ENCODE measurements around the gene SDHAF3. TPM values are rescaled to one million over a fixed set of nuclear protein-coding genes. Genes with fewer than 3 reads are reported as not detected.

Gene SDHAF3
- total RNA-seq, 1 experiment from 2014 or later: 16.1 TPM

GRCh38 chr7:97118306-97118917 lies 914 bp downstream of the SDHAF3 start:
- no peaks in the 10 kb centered on the region for H3K27me3 ChIP-seq (ENCODE audit: control insufficient read depth, insufficient read depth, low read length)
- H3K9me3 ChIP-seq (ENCODE audit: control insufficient read depth, insufficient read depth, low read depth, low read length): peaks cover 3% of the 10 kb centered on the region; the same call in 1 of the 2 replicates
- intact Hi-C loops (cut with micrococcal nuclease; ENCODE audit: unreplicated experiment) (no loop called here), in situ Hi-C loops (cut with HindIII; ENCODE audit: low pct_unique_long_range_greater_than_20kb, low sequenced_read_pairs) (no loop called here)
- DNase-seq (ENCODE audit: low read depth, low spot score) (no peak), ATAC-seq (no peak)
- H3K36me3 ChIP-seq (ENCODE audit: control insufficient read depth, insufficient read depth, low read length): peaks cover 2% of the 10 kb centered on the region; the same call in 1 of the 2 replicates
- H3K4me3 ChIP-seq (ENCODE audit: low read depth in 2 of 2, low read length in 2 of 2): peak overlapping the region; percentile 88 to 96
- H3K4me1 ChIP-seq (ENCODE audit: control insufficient read depth, insufficient read depth, low read length): peaks cover 10% of the 10 kb centered on the region
- peak overlapping the region; percentile 98 for H3K27ac ChIP-seq (ENCODE audit: low read length)
- POLR2A ChIA-PET: interaction anchor here (0.7 kb wide), 1 partner anchor 1169 kb away, joined by 11 read pairs; no protein-coding TSS in a partner anchor
- CTCF ChIA-PET: no interaction called here
- TF ChIP-seq REST (IDR thresholded peaks at IDR 0.05; ENCODE audit: insufficient read depth in 1 of 2, low read depth in 2 of 2, low read length in 1 of 2) (no peak), TCF7L2 (IDR thresholded peaks at IDR 0.05; ENCODE audit: low read depth, low read length) (no peak), POLR2AphosphoS5 (IDR thresholded peaks at IDR 0.05; ENCODE audit: low read depth, low read length) (no peak)
- TSS peak; percentile 50 for BruUV-seq (replicated peaks)

- CTCF ChIA-PET: no interaction called here
- DNase-seq (ENCODE audit: low read depth, low spot score): no peak
- intact Hi-C loops (cut with micrococcal nuclease; ENCODE audit: unreplicated experiment): no loop called here
- no peak for ATAC-seq
- BruUV-seq (replicated peaks): no TSS peak
- peaks cover 2% of the 10 kb centered on the region; the same call in 1 of the 2 replicates for H3K36me3 ChIP-seq (ENCODE audit: control insufficient read depth, insufficient read depth, low read length)
- H3K27ac ChIP-seq (ENCODE audit: low read length): no peak overlapping the region; the same call in 1 of the 2 replicates
- H3K9me3 ChIP-seq (ENCODE audit: control insufficient read depth, insufficient read depth, low read depth, low read length): peaks cover 3% of the 10 kb centered on the region; the same call in 1 of the 2 replicates
- TF ChIP-seq TCF7L2 (IDR thresholded peaks at IDR 0.05; ENCODE audit: low read depth, low read length) (no peak), SIN3A (IDR thresholded peaks at IDR 0.05; ENCODE audit: borderline replicate concordance, insufficient read depth, low read depth, low read length) (no peak), REST (IDR thresholded peaks at IDR 0.05; ENCODE audit: insufficient read depth in 1 of 2, low read depth in 2 of 2, low read length in 1 of 2) (no peak), POLR2AphosphoS5 (IDR thresholded peaks at IDR 0.05; ENCODE audit: low read depth, low read length) (no peak), CTCF (IDR thresholded peaks at IDR 0.05) (no peak)
- H3K27me3 ChIP-seq (ENCODE audit: control insufficient read depth, insufficient read depth, low read length): no peaks in the 10 kb centered on the region
- H3K4me1 ChIP-seq (ENCODE audit: control insufficient read depth, insufficient read depth, low read length): peaks cover 10% of the 10 kb centered on the region
- POLR2A ChIA-PET: no interaction called here
- H3K4me3 ChIP-seq (ENCODE audit: low read depth in 2 of 2, low read length in 2 of 2): no peak overlapping the region
- in situ Hi-C loops (cut with HindIII; ENCODE audit: low pct_unique_long_range_greater_than_20kb, low sequenced_read_pairs): no loop called here
Measured at GRCh38 chr7:97119747-97120146, 2.2 kb downstream of the SDHAF3 start.
